Peyer's patch (tissue), 4 donors: Measurements from ENCODE around the gene FAM174C. TPM values are rescaled to one million over a fixed set of nuclear protein-coding genes. Genes with fewer than 3 reads are reported as not detected.

ENCODE experiments used
- DNase-seq, 3 donors: peaks; one replicate each; pipeline ENCODE4 v3.0.0-alpha.2; 2017 to 2019
- H3K27ac ChIP-seq, 4 donors: fragments of 200-600 bp; sonication (generic); one replicate each; pipeline ENCODE4 v1.5.1; 2016 to 2019
- H3K27me3 ChIP-seq, 2 donors: fragments of 200-600 bp; sonication (generic); one replicate each; pipeline ENCODE4 v1.5.1; 2019
- H3K36me3 ChIP-seq, 3 donors: fragments of 200-600 bp; sonication (generic); one replicate each; pipeline ENCODE4 v1.5.1; 2016 to 2019
- H3K4me1 ChIP-seq, 4 donors: fragments of 200-600 bp; sonication (generic); one replicate each; pipeline ENCODE4 v1.5.1; 2016 to 2019
- H3K4me3 ChIP-seq, 4 donors: fragments of 200-600 bp; sonication (generic); 1 replicate in 3 of 4; 2 replicates in 1 of 4; pipeline ENCODE4 v1.5.1; 2016 to 2019; ENCODE audit warnings: mild to moderate bottlenecking in 1 of 4
- H3K9me3 ChIP-seq, 4 donors: fragments of 200-600 bp; sonication (generic); one replicate each; pipeline ENCODE4 v1.5.1; 2016 to 2019; ENCODE audit warnings: mild to moderate bottlenecking in 1 of 4
- POLR2A ChIP-seq, 2 donors: fragments of 450-650 bp; IDR thresholded peaks; one replicate each; pipeline ENCODE4 v1.5.1; 2017; ENCODE audit warnings: antibody characterized with exemption in 2 of 2, mild to moderate bottlenecking in 2 of 2, moderate library complexity in 2 of 2
- total RNA-seq, 4 donors: library from RNA; depleted of rRNA; stranded (reverse); fragments of >200 nt; gene quantifications; one replicate each; pipeline ENCODE4 v1.1.0, GENCODE V29; 2016
- TF ChIP-seq, protein P1 (sequence below), 6 experiments: fragments of 450-650 bp in 4 of 6; fragments of 200-600 bp in 2 of 6; sonication (generic) in 1 of 6; IDR thresholded peaks; one replicate each; pipeline ENCODE4 v1.5.1; 2017 to 2019; ENCODE audit warnings: antibody characterized with exemption in 6 of 6, mild to moderate bottlenecking in 3 of 6, moderate library complexity in 1 of 6

Gene FAM174C
- total RNA-seq, 4 donors from 2014 or later = 39.6 to 87.7 (median 80.0) TPM

DNA sequence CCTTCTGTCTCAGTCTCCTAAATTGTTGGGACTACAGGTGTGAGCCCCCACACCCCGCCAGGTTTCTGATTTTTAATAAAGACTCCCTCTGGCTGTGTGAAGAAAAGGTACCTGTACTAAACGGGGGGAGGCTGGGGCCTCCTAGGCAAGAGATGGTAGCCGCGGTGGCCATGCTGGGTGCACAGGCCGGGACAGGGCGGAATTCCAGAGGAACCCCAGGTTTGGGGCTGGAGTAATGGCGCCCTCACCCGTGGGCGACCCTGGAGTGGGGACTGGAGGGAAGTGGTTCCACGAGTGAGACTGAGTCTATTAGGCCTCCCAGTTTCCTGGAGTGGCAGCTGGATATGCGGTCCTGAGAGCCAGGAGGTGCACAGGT lies 35.9 kb upstream of the FAM174C start:
- Histone ChIP-seq H3K36me3 (peaks cover 0 to 9% (median 0%) of the 10 kb centered on the region in 3 donors), H3K27me3 (peaks cover 0 to 16% of the 10 kb centered on the region in 2 donors), H3K4me3 (no peak overlapping the region), H3K4me1 (peaks cover 4 to 66% (median 44%) of the 10 kb centered on the region in 4 donors), H3K9me3 (no peaks in the 10 kb centered on the region), H3K27ac (peak overlapping the region; percentile 58 to 93 (median 82))
- DNase-seq = peak in 1 of 3 donors; percentile 56
- no peak for TF ChIP-seq POLR2A (IDR thresholded peaks at IDR 0.05)
- TF ChIP-seq, protein P1, sequence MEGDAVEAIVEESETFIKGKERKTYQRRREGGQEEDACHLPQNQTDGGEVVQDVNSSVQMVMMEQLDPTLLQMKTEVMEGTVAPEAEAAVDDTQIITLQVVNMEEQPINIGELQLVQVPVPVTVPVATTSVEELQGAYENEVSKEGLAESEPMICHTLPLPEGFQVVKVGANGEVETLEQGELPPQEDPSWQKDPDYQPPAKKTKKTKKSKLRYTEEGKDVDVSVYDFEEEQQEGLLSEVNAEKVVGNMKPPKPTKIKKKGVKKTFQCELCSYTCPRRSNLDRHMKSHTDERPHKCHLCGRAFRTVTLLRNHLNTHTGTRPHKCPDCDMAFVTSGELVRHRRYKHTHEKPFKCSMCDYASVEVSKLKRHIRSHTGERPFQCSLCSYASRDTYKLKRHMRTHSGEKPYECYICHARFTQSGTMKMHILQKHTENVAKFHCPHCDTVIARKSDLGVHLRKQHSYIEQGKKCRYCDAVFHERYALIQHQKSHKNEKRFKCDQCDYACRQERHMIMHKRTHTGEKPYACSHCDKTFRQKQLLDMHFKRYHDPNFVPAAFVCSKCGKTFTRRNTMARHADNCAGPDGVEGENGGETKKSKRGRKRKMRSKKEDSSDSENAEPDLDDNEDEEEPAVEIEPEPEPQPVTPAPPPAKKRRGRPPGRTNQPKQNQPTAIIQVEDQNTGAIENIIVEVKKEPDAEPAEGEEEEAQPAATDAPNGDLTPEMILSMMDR (IDR thresholded peaks at IDR 0.05) = no peak

DNA sequence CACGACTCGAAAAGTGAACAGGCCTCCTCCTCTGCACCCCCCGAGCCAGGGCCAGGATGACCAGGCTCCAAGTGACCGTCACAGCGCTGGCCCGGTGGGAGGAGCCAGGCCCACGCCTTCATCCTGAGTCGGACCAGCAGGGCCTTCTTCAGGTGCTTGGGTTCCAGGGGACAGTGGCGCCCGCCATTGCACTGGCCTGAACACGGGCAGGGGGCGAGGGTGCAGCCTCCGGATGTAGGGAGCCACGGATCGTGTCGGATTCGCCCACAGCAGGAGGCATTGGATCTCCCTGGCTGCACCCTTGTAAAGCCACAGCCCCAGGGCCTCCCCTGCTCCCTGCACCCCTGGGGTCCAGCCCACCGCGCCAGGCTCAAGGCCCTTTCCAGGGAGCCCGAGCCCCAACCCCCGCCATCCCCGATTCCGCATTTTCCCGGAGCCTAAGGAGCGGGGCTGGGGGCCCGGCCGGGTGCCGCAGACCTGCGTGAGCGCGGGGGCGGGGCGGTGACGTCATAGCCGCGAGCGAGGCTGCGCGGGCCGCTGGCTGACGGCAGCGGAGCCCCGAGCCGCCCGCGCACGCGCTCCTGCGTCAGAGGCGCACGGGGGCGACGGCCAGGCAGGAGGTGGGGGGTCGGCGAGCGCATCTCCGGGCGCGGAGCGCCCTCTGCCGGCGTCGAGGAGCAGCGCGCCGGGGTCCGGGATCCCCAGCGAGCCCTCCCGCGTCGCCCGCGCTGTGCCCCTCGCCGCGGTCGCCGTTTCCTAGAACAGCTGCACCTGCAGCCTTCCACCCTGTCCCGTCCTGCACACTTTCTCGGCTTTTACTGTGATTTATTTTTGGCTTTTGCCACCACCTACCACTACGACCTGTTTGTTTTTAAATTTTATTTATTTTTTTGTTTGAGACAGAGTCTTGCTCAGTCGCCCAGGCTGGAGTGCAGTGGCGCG lies 35.3 kb upstream of the FAM174C start:
- DNase-seq = peak; percentile 83 to 93 (median 85)
- Histone ChIP-seq H3K4me3 (peak overlapping the region; percentile 22 to 97 (median 95)), H3K36me3 (peaks cover 0 to 9% (median 0%) of the 10 kb centered on the region in 3 donors), H3K27ac (peak overlapping the region; percentile 58 to 93 (median 82)), H3K27me3 (peaks cover 0 to 14% of the 10 kb centered on the region in 2 donors), H3K9me3 (no peaks in the 10 kb centered on the region), H3K4me1 (peaks cover 6 to 66% (median 50%) of the 10 kb centered on the region in 4 donors)
- TF ChIP-seq POLR2A (IDR thresholded peaks at IDR 0.05) = no peak
- TF ChIP-seq, protein P1 (IDR thresholded peaks at IDR 0.05) = peak; percentile 83 to 97 (median 95)

DNA sequence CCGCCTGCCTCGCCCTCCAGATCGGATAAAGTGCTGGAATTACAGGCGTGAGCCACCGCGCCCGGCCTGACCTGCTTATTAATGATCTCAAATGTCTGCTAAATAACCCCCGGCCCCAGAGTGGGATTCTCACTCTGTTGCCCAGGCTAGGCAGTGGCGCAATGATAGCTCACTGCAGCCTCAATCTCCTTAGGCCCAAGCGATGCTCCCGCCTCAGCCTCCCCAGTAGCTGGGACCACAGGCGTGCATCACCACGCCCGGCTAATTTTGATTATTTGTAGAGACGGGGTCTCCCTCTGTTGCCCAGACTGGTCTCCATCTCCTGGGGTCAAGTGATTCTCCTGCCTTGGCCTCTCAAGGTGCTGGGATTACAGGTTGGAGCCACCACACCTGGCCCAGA lies 34.4 kb upstream of the FAM174C start:
- Histone ChIP-seq H3K27ac (peak overlapping the region in 3 of 4 donors; percentile 92 to 99 (median 93)), H3K4me1 (peaks cover 7 to 73% (median 55%) of the 10 kb centered on the region in 4 donors), H3K27me3 (peaks cover 0 to 11% of the 10 kb centered on the region in 2 donors), H3K9me3 (no peaks in the 10 kb centered on the region), H3K4me3 (peak overlapping the region in 3 of 4 donors; percentile 95 to 97 (median 95)), H3K36me3 (peaks cover 0 to 9% (median 0%) of the 10 kb centered on the region in 3 donors)
- TF ChIP-seq, protein P1 (IDR thresholded peaks at IDR 0.05) = no peak
- TF ChIP-seq POLR2A (IDR thresholded peaks at IDR 0.05) = no peak
- peak in 1 of 3 donors; percentile 57 for DNase-seq

DNA sequence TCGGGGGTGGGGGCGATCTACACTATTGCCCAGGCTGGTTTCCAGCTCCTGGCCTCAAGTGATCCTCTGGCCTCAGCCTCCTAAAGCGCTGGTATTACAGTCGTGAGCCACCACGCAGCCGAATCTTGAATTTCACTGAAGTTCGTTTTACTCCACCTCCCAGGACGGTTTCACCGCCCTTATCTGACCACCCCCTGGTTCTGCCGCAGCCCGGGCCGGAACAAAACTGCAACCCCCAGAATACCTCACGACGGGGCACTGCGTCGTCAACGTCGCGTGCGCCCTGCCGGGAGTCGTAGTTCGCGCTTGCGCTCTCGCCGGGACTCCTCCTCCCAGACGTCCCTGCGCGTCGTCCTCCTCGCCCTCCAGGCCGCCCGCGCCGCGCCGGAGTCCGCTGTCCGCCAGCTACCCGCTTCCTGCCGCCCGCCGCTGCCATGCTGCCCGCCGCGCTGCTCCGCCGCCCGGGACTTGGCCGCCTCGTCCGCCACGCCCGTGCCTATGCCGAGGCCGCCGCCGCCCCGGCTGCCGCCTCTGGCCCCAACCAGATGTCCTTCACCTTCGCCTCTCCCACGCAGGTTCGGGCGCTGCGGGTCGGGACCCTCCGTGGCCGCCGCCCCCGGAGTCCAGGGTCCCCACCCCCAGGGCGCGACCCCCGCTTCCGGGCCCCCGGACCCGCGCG lies 33.8 kb upstream of the FAM174C start, which contains the start of gene ATP5F1D:
Gene ATP5F1D (plus strand): TSS at position 335 of the 679 bp plus-strand sequence. CDS start 100 bp downstream, at position 435.
- Histone ChIP-seq H3K9me3 (no peaks in the 10 kb centered on the region), H3K4me1 (peaks cover 7 to 79% (median 58%) of the 10 kb centered on the region in 4 donors), H3K36me3 (peaks cover 0 to 9% (median 0%) of the 10 kb centered on the region in 3 donors), H3K27ac (peak within 1 kb of the TSS; percentile 92 to 100 (median 96)), H3K4me3 (peak within 1 kb of the TSS; percentile 88 to 97 (median 95)), H3K27me3 (peaks cover 0 to 7% of the 10 kb centered on the region in 2 donors)
- peak; percentile 91 to 97 (median 96) for DNase-seq
- peak; percentile 75 to 76 for TF ChIP-seq POLR2A (IDR thresholded peaks at IDR 0.05)
- TF ChIP-seq, protein P1 (IDR thresholded peaks at IDR 0.05) = peak in 1 of 6 experiments; percentile 6
